H1 (cell line): ENCODE measurements around the gene PM20D1. TPM values are rescaled to one million over a fixed set of nuclear protein-coding genes. Genes with fewer than 3 reads are reported as not detected.

ENCODE experiments used
- SAP30 ChIP-seq: fragments of 300-600 bp; sonication (generic); IDR thresholded peaks from 2 replicates; pipeline ENCODE4 v1.7.1; 2012; ENCODE audit warnings: low read length, moderate library complexity, mild to moderate bottlenecking, inconsistent platforms; ENCODE audit not compliant: insufficient read depth, insufficient replicate concordance
- polyA plus RNA-seq, 7 experiments: library from polyadenylated mRNA; depleted of rRNA in 3 of 7; stranded (reverse) in 5 of 7; unstranded in 2 of 7; fragments of >200 nt in 5 of 7; fragments of 200-250 nt in 2 of 7; gene quantifications; 1 replicate in 5 of 7; 2 replicates in 1 of 7; 4 replicates in 1 of 7; pipeline versions ENCODE4 v1.2.1 to v1.2.3, GENCODE V29; 2011 to 2013; ENCODE audit warnings: missing spikeins in 2 of 7, mixed read lengths in 2 of 7
- total RNA-seq: library from RNA; stranded (reverse); fragmentation: NEBNext Ultra II Directional; extraction: Animal tissue kit (Norgen Biotek cat#: 25700); gene quantifications from 2 replicates; pipeline ENCODE4 v1.2.1, GENCODE V29; 2021

PM20D1 gene
- total and polyA plus RNA-seq, 2 of the 8 experiments (the other 6 are each of a cell fraction or from before 2014, with no cell fraction given), result 0.05 TPM; not detected in 1

DNA sequence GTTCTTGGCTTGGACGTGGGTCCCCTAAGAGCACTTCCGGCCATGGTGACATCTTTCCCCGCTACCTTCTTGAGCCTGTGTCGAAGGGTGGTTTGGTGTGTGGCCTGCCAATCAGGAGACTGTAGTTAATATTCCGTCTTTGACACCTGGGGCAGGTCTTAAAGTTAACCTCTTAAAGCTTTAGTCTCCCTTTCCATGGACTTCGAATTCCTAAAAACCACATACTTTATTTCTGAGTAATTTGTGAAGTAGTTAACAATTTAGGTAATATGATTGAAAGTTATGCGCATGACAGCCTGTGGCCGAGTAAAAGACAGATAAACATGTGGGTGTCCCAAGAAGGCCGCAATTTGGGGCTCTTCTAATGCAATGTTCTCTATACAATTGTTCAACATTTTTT lies 64.5 kb downstream of the PM20D1 start (continued):
- no peak for TF ChIP-seq SAP30
